H1 (cell line): ENCODE measurements around the gene PEX5L. TPM values are rescaled to one million over a fixed set of nuclear protein-coding genes. Genes with fewer than 3 reads are reported as not detected.
A peak's percentile ranks its signal among the peaks of the same experiment; 100 is the strongest.

Source experiments
- CTCF ChIA-PET: fragments of 300-600 bp; sonication (Branson Sonifier 250); formaldehyde crosslinking; loops from one replicate; lab custom pipeline; 2021; ENCODE audit not compliant: partially characterized antibody; lab: Charles Lee
- POLR2A ChIA-PET: fragments of 300-600 bp; sonication (Branson Sonifier 250); formaldehyde crosslinking; loops from one replicate; lab custom pipeline; 2021; ENCODE audit warnings: inconsistent platforms; ENCODE audit not compliant: partially characterized antibody; lab: Charles Lee
- DNase-seq, 2 experiments: peaks; one replicate each; pipeline versions ENCODE4 v3.0.0 to v3.0.0-alpha.2; 2010 to 2022; ENCODE audit warnings: low spot score in 2 of 2, low read depth in 1 of 2, mixed read lengths in 1 of 2
- FAIRE-seq: peaks from 2 replicates; lab custom pipeline; 2011; peaks lifted over from hg19 to GRCh38; lab: Jason Lieb, UNC
- H2AFZ ChIP-seq: 2 replicates; pipeline ENCODE4 v1.8.1; 2012; ENCODE audit warnings: low read length, inconsistent platforms
- H2AK5ac ChIP-seq: 2 replicates; pipeline ENCODE4 v1.6.1; 2013; ENCODE audit warnings: low read depth, low read length
- H2BK120ac ChIP-seq: replicated peaks from 2 replicates; pipeline ENCODE3; 2013; ENCODE audit warnings: low read depth, low read length, inconsistent platforms
- H2BK12ac ChIP-seq: 2 replicates; pipeline ENCODE4 v1.6.1; 2013; ENCODE audit warnings: low read depth, low read length
- H2BK15ac ChIP-seq: 2 replicates; pipeline ENCODE4 v1.6.1; 2013; ENCODE audit warnings: low read length
- H2BK20ac ChIP-seq: 2 replicates; pipeline ENCODE4 v1.6.1; 2013; ENCODE audit warnings: low read length
- H2BK5ac ChIP-seq: 2 replicates; pipeline ENCODE4 v1.6.1; 2013; ENCODE audit warnings: low read depth, low read length
- H3K14ac ChIP-seq: 2 replicates; pipeline ENCODE4 v1.6.1; 2013; ENCODE audit warnings: inconsistent platforms; ENCODE audit not compliant: insufficient read length
- H3K18ac ChIP-seq: 2 replicates; pipeline ENCODE4 v1.6.1; 2013; ENCODE audit warnings: low read length; ENCODE audit errors: extremely low read depth
- H3K23ac ChIP-seq: 2 replicates; pipeline ENCODE4 v1.6.1; 2013; ENCODE audit warnings: inconsistent platforms; ENCODE audit not compliant: insufficient read length
- H3K23me2 ChIP-seq: 2 replicates; pipeline ENCODE4 v1.6.1; 2013; ENCODE audit warnings: low read depth, low read length
- H3K27ac ChIP-seq: 2 replicates; pipeline ENCODE4 v1.6.1; 2011; ENCODE audit warnings: low read depth, low read length, inconsistent platforms
- H3K27me3 ChIP-seq, 4 experiments: replicated peaks in 1 of 4; 1 replicate in 1 of 4; 2 replicates in 3 of 4; pipeline versions ENCODE4 v1.6.1 to v1.8.1; 2011 to 2013; ENCODE audit warnings: low read length in 3 of 4, mild to moderate bottlenecking in 3 of 4, inconsistent platforms in 2 of 4, mixed read lengths in 2 of 4, moderate library complexity in 1 of 4; ENCODE audit not compliant: control insufficient read depth in 3 of 4, insufficient read depth in 3 of 4; ENCODE audit errors: extremely low read depth in 1 of 4
- H3K36me3 ChIP-seq, 4 experiments: 2 replicates each; pipeline versions ENCODE4 v1.6.1 to v1.8.1; 2011 to 2013; ENCODE audit warnings: mild to moderate bottlenecking in 4 of 4, low read length in 3 of 4, moderate library complexity in 2 of 4, control low read depth in 1 of 4, inconsistent platforms in 1 of 4; ENCODE audit not compliant: insufficient read depth in 4 of 4, control insufficient read depth in 2 of 4
- H3K4ac ChIP-seq: replicated peaks from 2 replicates; pipeline ENCODE3; 2013; ENCODE audit warnings: low read length, low read depth, mixed read lengths, inconsistent platforms; ENCODE audit not compliant: insufficient read length
- H3K4me1 ChIP-seq, 4 experiments: replicated peaks in 1 of 4; 1 replicate in 1 of 4; 2 replicates in 3 of 4; pipeline versions ENCODE4 v1.6.1 to v1.8.1; 2011 to 2013; ENCODE audit warnings: low read length in 3 of 4, inconsistent platforms in 2 of 4, mixed read lengths in 1 of 4; ENCODE audit not compliant: insufficient read depth in 4 of 4, control insufficient read depth in 3 of 4
- H3K4me2 ChIP-seq, 2 experiments: 2 replicates each; pipeline versions ENCODE4 v1.6.1 to v1.8.1; 2011 to 2013; ENCODE audit warnings: low read depth in 2 of 2, low read length in 2 of 2, control low read depth in 1 of 2, inconsistent platforms in 1 of 2, mild to moderate bottlenecking in 1 of 2; ENCODE audit not compliant: insufficient read depth in 1 of 2
- H3K4me3 ChIP-seq, 4 experiments: fragments of 200-600, 300-600 bp in 1 of 4; sonication (generic), shearing (Covaris generic), sonication (Bioruptor Twin) in 1 of 4; 2 replicates each; pipeline versions ENCODE4 v1.5.1 to v1.8.1; 2011 to 2016; ENCODE audit warnings: low read length in 4 of 4, low read depth in 3 of 4, control low read depth in 2 of 4, inconsistent platforms in 2 of 4, mild to moderate bottlenecking in 2 of 4, mixed read lengths in 1 of 4, moderate library complexity in 1 of 4; ENCODE audit not compliant: insufficient read depth in 2 of 4; ENCODE audit errors: extremely low read depth in 1 of 4
- H3K56ac ChIP-seq: replicated peaks from 2 replicates; pipeline ENCODE3; 2013; ENCODE audit warnings: low read depth, mild to moderate bottlenecking, mixed read lengths, low read length, inconsistent platforms; ENCODE audit not compliant: insufficient read length
- H3K79me1 ChIP-seq: 2 replicates; pipeline ENCODE4 v1.6.1; 2013; ENCODE audit warnings: low read depth, low read length, control low read depth
- H3K79me2 ChIP-seq, 2 experiments: 2 replicates each; pipeline versions ENCODE4 v1.6.1 to v1.8.1; 2012 to 2013; ENCODE audit warnings: low read length in 2 of 2, mild to moderate bottlenecking in 2 of 2, inconsistent platforms in 1 of 2; ENCODE audit not compliant: insufficient read depth in 2 of 2, control insufficient read depth in 1 of 2
- H3K9ac ChIP-seq, 4 experiments: replicated peaks in 1 of 4; 1 replicate in 1 of 4; 2 replicates in 3 of 4; pipeline versions ENCODE4 v1.6.1 to v1.8.1; 2011 to 2013; ENCODE audit warnings: low read depth in 3 of 4, low read length in 3 of 4, control low read depth in 2 of 4, mild to moderate bottlenecking in 2 of 4, moderate library complexity in 2 of 4, inconsistent platforms in 1 of 4; ENCODE audit errors: extremely low read depth in 1 of 4
- H3K9me3 ChIP-seq, 2 experiments: 2 replicates each; pipeline versions ENCODE4 v1.6.1 to v1.8.1; 2012 to 2013; ENCODE audit warnings: mild to moderate bottlenecking in 2 of 2, moderate library complexity in 2 of 2, control low read depth in 1 of 2, inconsistent platforms in 1 of 2, low read depth in 1 of 2, low read length in 1 of 2, mixed read lengths in 1 of 2; ENCODE audit not compliant: insufficient read depth in 2 of 2
- H4K20me1 ChIP-seq, 2 experiments: replicated peaks in 1 of 2; 2 replicates each; pipeline versions ENCODE3 to v1.8.1; 2011 to 2013; ENCODE audit warnings: inconsistent platforms in 2 of 2, low read length in 2 of 2, mild to moderate bottlenecking in 1 of 2; ENCODE audit not compliant: insufficient read depth in 2 of 2, control insufficient read depth in 1 of 2
- H4K5ac ChIP-seq: 2 replicates; pipeline ENCODE4 v1.6.1; 2013; ENCODE audit warnings: low read length, low read depth, mixed read lengths, inconsistent platforms; ENCODE audit not compliant: insufficient read length
- H4K8ac ChIP-seq: 2 replicates; pipeline ENCODE4 v1.8.0; 2013; ENCODE audit warnings: mild to moderate bottlenecking, moderate library complexity, low read length, inconsistent platforms; ENCODE audit not compliant: insufficient read depth; ENCODE audit errors: extremely low read depth
- H4K91ac ChIP-seq: replicated peaks from 2 replicates; pipeline ENCODE3; 2013; ENCODE audit warnings: low read length, mixed read lengths, inconsistent platforms; ENCODE audit not compliant: insufficient read length
- CTCF ChIP-seq, 3 experiments: IDR thresholded peaks; 1 replicate in 2 of 3; 2 replicates in 1 of 3; pipeline versions ENCODE4 v1.5.1 to v1.6.1; 2011; ENCODE audit warnings: low read length in 3 of 3, mild to moderate bottlenecking in 3 of 3, inconsistent platforms in 2 of 3, low read depth in 1 of 3, moderate library complexity in 1 of 3; ENCODE audit not compliant: insufficient read depth in 1 of 3; ENCODE audit errors: control extremely low read depth in 1 of 3
- EGR1 ChIP-seq: IDR thresholded peaks from 2 replicates; pipeline ENCODE4 v1.6.1; 2011; ENCODE audit warnings: low read depth, low read length, borderline replicate concordance
- RXRA ChIP-seq: IDR thresholded peaks from 2 replicates; pipeline ENCODE4 v1.6.1; 2011; ENCODE audit warnings: low read depth, mild to moderate bottlenecking, low read length, moderate library complexity; ENCODE audit not compliant: insufficient read depth
- SIX5 ChIP-seq: IDR thresholded peaks from 2 replicates; pipeline ENCODE4 v1.6.1; 2011; ENCODE audit warnings: mild to moderate bottlenecking, low read depth, low read length
- SUZ12 ChIP-seq: fragments of 200-600 bp; sonication (generic); IDR thresholded peaks from 2 replicates; pipeline ENCODE4 v1.6.1; 2012; ENCODE audit warnings: mild to moderate bottlenecking, inconsistent platforms, low read length, moderate library complexity, mixed read lengths
- USF2 ChIP-seq: IDR thresholded peaks from 2 replicates; pipeline ENCODE4 v1.6.1; 2011; ENCODE audit warnings: low read length, improper control_type of control experiment
- WGBS, 2 experiments: shearing (Covaris generic) in 1 of 2; methylation state at CpG; one replicate each; pipeline versions ENCODE4 v1.1.6 to v1.1.7; 2013 to 2015; ENCODE audit warnings: low lambda C conversion rate in 2 of 2, mixed read lengths in 2 of 2, inconsistent platforms in 1 of 2, low coverage in 1 of 2, missing lambda C conversion rate in 1 of 2; ENCODE audit not compliant: insufficient replicate concordance in 2 of 2, insufficient coverage in 1 of 2, insufficient read length in 1 of 2; ENCODE audit errors: extremely low coverage in 1 of 2, missing lambda C conversion rate in 1 of 2; 5-methylcytosine and 5-hydroxymethylcytosine counted together
- polyA plus RNA-seq, 7 experiments: library from polyadenylated mRNA; depleted of rRNA in 3 of 7; stranded (reverse) in 5 of 7; unstranded in 2 of 7; fragments of >200 nt in 5 of 7; fragments of 200-250 nt in 2 of 7; gene quantifications; 1 replicate in 5 of 7; 2 replicates in 1 of 7; 4 replicates in 1 of 7; pipeline versions ENCODE4 v1.2.1 to v1.2.3, GENCODE V29; 2011 to 2013; ENCODE audit warnings: missing spikeins in 2 of 7, mixed read lengths in 2 of 7
- total RNA-seq: library from RNA; stranded (reverse); fragmentation: NEBNext Ultra II Directional; extraction: Animal tissue kit (Norgen Biotek cat#: 25700); gene quantifications from 2 replicates; pipeline ENCODE4 v1.2.1, GENCODE V29; 2021

The PEX5L gene
- total and polyA plus RNA-seq, 2 of the 8 experiments (the other 6 are each of a cell fraction or from before 2014, with no cell fraction given): 0.80 to 4.2 TPM

GRCh38 chr3:179829401-179829800 is 207.3 kb downstream of the PEX5L start:
- Histone ChIP-seq H3K9me3 (no peaks in the 10 kb centered on the region), H3K4me3 (no peak overlapping the region), H3K9ac (no peak overlapping the region), H2BK12ac (no peak overlapping the region), H3K36me3 (no peaks in the 10 kb centered on the region), H3K23ac (no peak overlapping the region), H3K23me2 (peaks cover 7% of the 10 kb centered on the region; the same call in 1 of the 2 replicates), H3K79me2 (no peaks in the 10 kb centered on the region), H3K4me1 (peaks cover 0 to 9% (median 5%) of the 10 kb centered on the region in 4 experiments; a peak in 4 of 7 replicates), H3K18ac (no peak overlapping the region), H2BK120ac (no peak overlapping the region), H3K27ac (no peak overlapping the region), H2BK5ac (no peak overlapping the region), H4K20me1 (no peaks in the 10 kb centered on the region), H4K91ac (no peak overlapping the region), H3K4ac (no peak overlapping the region), H2BK20ac (no peak overlapping the region), H3K4me2 (no peak overlapping the region), H3K56ac (no peak overlapping the region), H2AK5ac (no peak overlapping the region), H2AFZ (no peak overlapping the region), H2BK15ac (no peak overlapping the region), H3K27me3 (no peaks in the 10 kb centered on the region), H4K8ac (no peak overlapping the region), H4K5ac (no peak overlapping the region), H3K14ac (no peak overlapping the region), H3K79me1 (no peaks in the 10 kb centered on the region)
- WGBS, 2 experiments: 79% methylated on average over 5 of the region's 5 CpGs; no CpG with 5 or more reads in 1 of the 2 experiments
- ChIA-PET CTCF (interaction anchor here (0.6 to 2.8 kb wide), 7 partner anchors 11 to 844 kb away, joined by 3 to 8 read pairs (median 4); no protein-coding TSS in a partner anchor), POLR2A (interaction anchor here (0.7 kb wide), 1 partner anchor 91 kb away, joined by 3 read pairs; no protein-coding TSS in a partner anchor)
- DNase-seq: no peak
- FAIRE-seq: peak; percentile 71
- TF ChIP-seq USF2 (no peak), EGR1 (no peak), CTCF (IDR thresholded peaks at IDR 0.05; ENCODE audit: control extremely low read depth in 1 of 3, insufficient read depth in 1 of 3, low read depth in 1 of 3, low read length in 3 of 3) (peak in 2 of 3 experiments; percentile 4 to 16; a peak in 1 of 4 replicates), RXRA (no peak), SUZ12 (no peak), SIX5 (no peak)
